ENCODE data around the gene RETREG2. TPM values are rescaled to one million over a fixed set of nuclear protein-coding genes. Genes with fewer than 3 reads are reported as not detected.

Gene RETREG2, protein sequence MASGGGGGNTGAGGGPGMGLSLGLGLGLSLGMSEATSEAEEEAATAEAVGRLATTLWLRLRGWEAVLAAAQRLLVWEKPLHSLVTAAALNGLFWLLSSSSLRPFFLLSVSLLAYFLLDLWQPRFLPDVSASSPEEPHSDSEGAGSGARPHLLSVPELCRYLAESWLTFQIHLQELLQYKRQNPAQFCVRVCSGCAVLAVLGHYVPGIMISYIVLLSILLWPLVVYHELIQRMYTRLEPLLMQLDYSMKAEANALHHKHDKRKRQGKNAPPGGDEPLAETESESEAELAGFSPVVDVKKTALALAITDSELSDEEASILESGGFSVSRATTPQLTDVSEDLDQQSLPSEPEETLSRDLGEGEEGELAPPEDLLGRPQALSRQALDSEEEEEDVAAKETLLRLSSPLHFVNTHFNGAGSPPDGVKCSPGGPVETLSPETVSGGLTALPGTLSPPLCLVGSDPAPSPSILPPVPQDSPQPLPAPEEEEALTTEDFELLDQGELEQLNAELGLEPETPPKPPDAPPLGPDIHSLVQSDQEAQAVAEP
- total RNA-seq (28.9 TPM), polyA plus RNA-seq (ENCODE audit: insufficient read depth in 1 of 8, insufficient read length in 8 of 8, low replicate concordance in 1 of 8) (10 to 100 TPM; 37.6 to 57.7 (median 47.0) TPM)
- long read RNA-seq, donor 1, full-length matches to known transcripts = 5 of 15 reads
- long read RNA-seq, donor 1, partial matches to known transcripts = 10 of 15 reads
- long read RNA-seq, donor 1, other reads (novel, unspliced or antisense) = 0 of 15 reads
- long read RNA-seq, donor 2 = 0 reads
- long read RNA-seq, donor 3, full-length matches to known transcripts = 4 of 46 reads
- long read RNA-seq, donor 3, partial matches to known transcripts = 42 of 46 reads
- long read RNA-seq, donor 3, other reads (novel, unspliced or antisense) = 0 of 46 reads
- long read RNA-seq, donor 4, full-length matches to known transcripts = 4 of 4 reads
- long read RNA-seq, donor 4, partial matches to known transcripts = 0 of 4 reads
- long read RNA-seq, donor 4, other reads (novel, unspliced or antisense) = 0 of 4 reads
- long read RNA-seq, donor 5, full-length matches to known transcripts = 19 of 19 reads
- long read RNA-seq, donor 5, partial matches to known transcripts = 0 of 19 reads
- long read RNA-seq, donor 5, other reads (novel, unspliced or antisense) = 0 of 19 reads
- long read RNA-seq, donor 6, full-length matches to known transcripts = 8 of 8 reads
- long read RNA-seq, donor 6, partial matches to known transcripts = 0 of 8 reads
- long read RNA-seq, donor 6, other reads (novel, unspliced or antisense) = 0 of 8 reads
- long read RNA-seq, donor 7, full-length matches to known transcripts = 9 of 16 reads
- long read RNA-seq, donor 7, partial matches to known transcripts = 7 of 16 reads
- long read RNA-seq, donor 7, other reads (novel, unspliced or antisense) = 0 of 16 reads
- long read RNA-seq, donor 8 = 0 reads
- long read RNA-seq, donor 9, full-length matches to known transcripts = 2 of 2 reads
- long read RNA-seq, donor 9, partial matches to known transcripts = 0 of 2 reads
- long read RNA-seq, donor 9, other reads (novel, unspliced or antisense) = 0 of 2 reads
- long read RNA-seq, donor 10, full-length matches to known transcripts = 1 of 1 reads
- long read RNA-seq, donor 10, partial matches to known transcripts = 0 of 1 reads
- long read RNA-seq, donor 10, other reads (novel, unspliced or antisense) = 0 of 1 reads
- long read RNA-seq, donor 11, full-length matches to known transcripts = 4 of 19 reads
- long read RNA-seq, donor 11, partial matches to known transcripts = 15 of 19 reads
- long read RNA-seq, donor 11, other reads (novel, unspliced or antisense) = 0 of 19 reads

DNA sequence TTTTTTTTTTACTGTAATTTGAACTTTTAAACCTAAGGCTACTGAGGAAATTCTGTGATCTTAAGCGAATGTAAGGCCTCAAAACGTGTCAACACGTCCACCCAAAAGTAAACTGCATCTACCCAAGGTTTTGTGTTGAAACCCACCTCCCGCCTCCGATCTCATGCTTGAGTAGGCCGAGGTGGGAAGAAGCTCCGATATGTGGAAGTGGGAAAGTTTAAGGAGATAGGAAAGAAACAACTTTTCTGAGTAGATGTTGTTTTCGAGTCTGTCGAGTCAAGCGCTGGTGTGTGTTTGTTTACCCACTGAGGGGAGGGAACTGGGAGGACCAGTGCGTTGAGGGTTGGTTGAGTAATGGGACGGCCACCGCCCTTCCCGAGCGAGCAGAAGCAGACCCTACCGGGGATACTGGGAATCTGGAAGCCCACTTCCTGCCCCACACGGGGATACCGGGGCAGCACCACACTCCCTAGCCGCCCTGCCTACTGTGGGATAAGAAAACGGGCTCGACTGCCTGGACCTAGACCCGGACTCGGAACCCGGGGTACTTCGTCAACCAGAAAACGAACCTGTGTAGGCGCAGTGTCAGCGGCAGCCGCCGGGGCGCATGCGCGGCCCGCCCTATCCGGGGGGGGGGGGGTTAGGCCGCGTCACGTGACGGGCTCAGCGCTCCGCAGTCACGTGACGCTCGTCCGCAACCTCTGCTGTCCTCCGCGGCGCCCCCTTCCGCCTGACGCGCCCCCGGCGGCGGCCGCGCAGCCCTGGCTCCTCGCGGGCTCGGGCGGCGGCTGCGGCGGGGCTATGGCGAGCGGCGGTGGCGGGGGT, at the start of gene RETREG2:
Gene RETREG2 (plus strand): TSS at position 724 of the 825 bp plus-strand sequence. CDS start 78 bp downstream, at position 802.
- Histone ChIP-seq H3K4me3 (ENCODE audit: low read length) (peak within 1 kb of the TSS; percentile 80), H3K27me3 (ENCODE audit: control insufficient read depth, insufficient read depth, low read length) (no peaks in the 10 kb centered on the region), H3K36me3 (ENCODE audit: control insufficient read depth, insufficient read depth, low read length) (peaks cover 58% of the 10 kb centered on the region), H3K9me3 (replicated peaks; ENCODE audit: control insufficient read depth, low read depth, low read length) (no peaks in the 10 kb centered on the region), H3K27ac (ENCODE audit: low read length) (peak within 1 kb of the TSS; percentile 99), H3K4me1 (ENCODE audit: control insufficient read depth, insufficient read depth, low read length) (peaks cover 18% of the 10 kb centered on the region)
- under 1% methylated on average over 58 of the region's 67 CpGs for WGBS (ENCODE audit: insufficient coverage)
- peak; percentile 95 for DNase-seq

DNA sequence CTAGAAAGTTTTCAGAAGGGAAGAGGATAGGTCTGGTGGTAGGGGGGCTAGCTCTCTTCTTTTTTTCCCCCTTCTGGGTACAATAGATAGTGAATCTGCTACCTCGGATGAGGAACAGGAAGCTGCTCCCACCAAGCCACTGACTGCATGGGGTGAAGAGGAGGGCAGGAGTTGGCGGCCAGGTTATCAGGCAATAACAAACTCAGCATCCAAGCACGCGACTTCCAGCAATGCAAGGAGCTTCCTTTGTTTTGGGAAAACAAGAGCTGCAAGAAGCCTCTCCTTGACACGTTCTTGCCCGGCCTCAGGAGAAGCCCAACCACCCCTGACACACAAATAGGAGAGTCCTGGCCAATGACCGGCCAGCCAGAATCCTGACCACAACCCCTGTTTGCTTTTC, 49.7 kb upstream of the RETREG2 start:
- 65% methylated on average over 5 of the region's 7 CpGs for WGBS (ENCODE audit: insufficient coverage)
- Histone ChIP-seq H3K9me3 (replicated peaks; ENCODE audit: control insufficient read depth, low read depth, low read length) (no peaks in the 10 kb centered on the region), H3K4me3 (ENCODE audit: low read length) (no peak overlapping the region), H3K27me3 (ENCODE audit: control insufficient read depth, insufficient read depth, low read length) (no peaks in the 10 kb centered on the region), H3K36me3 (ENCODE audit: control insufficient read depth, insufficient read depth, low read length) (no peaks in the 10 kb centered on the region), H3K27ac (ENCODE audit: low read length) (no peak overlapping the region), H3K4me1 (ENCODE audit: control insufficient read depth, insufficient read depth, low read length) (no peaks in the 10 kb centered on the region)
- DNase-seq = no peak

DNA sequence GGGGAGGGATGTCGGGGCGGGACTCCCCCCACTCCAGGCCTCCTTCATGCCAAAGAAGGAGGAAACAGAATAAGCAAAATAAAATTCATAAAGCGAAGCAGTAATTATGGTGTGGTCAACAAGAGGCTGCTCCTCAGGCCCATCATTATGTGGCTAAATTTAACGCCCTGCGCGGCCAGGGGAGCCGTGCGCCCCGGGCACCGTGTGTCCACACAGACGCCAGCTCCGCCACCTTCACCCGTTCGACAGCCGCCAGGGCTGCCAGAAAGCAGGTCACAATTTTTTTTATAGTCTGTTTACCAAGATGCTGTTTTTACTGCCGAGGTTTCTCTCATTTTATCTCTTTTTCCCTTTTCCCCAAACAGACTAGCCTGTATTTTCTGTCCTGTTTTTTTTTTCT, 48.5 kb upstream of the RETREG2 start:
- no peak overlapping the region for H3K27ac ChIP-seq (ENCODE audit: low read length)
- H3K36me3 ChIP-seq (ENCODE audit: control insufficient read depth, insufficient read depth, low read length) = no peaks in the 10 kb centered on the region
- H3K4me1 ChIP-seq (ENCODE audit: control insufficient read depth, insufficient read depth, low read length) = no peaks in the 10 kb centered on the region
- no peak for DNase-seq
- no peak overlapping the region for H3K4me3 ChIP-seq (ENCODE audit: low read length)
- 96% methylated on average over 9 of the region's 16 CpGs for WGBS (ENCODE audit: insufficient coverage)
- H3K27me3 ChIP-seq (ENCODE audit: control insufficient read depth, insufficient read depth, low read length) = no peaks in the 10 kb centered on the region
- H3K9me3 ChIP-seq (replicated peaks; ENCODE audit: control insufficient read depth, low read depth, low read length) = no peaks in the 10 kb centered on the region

DNA sequence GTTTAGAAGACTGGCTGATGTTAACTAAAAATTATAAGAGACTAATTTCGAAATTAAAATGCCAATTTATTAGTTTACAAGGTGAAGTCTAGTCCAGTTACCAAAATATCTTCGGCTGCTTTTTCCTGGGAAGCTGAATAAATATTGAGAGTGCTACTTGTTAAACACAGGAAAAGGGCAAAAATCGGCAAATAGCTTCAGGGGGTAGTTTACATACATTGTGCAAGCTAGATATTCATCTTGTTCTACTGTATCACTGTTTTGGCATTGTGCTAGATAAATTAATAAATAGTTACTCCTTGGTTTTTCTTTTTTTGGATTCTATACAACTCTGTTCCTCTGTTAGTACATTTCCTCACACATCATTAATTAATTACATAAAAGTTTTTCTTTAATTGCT, 46.7 kb upstream of the RETREG2 start:
- no peaks in the 10 kb centered on the region for H3K27me3 ChIP-seq (ENCODE audit: control insufficient read depth, insufficient read depth, low read length)
- 100% methylated on average over 1 of the region's 3 CpGs for WGBS (ENCODE audit: insufficient coverage)
- H3K36me3 ChIP-seq (ENCODE audit: control insufficient read depth, insufficient read depth, low read length) = no peaks in the 10 kb centered on the region
- DNase-seq = no peak
- no peak overlapping the region for H3K27ac ChIP-seq (ENCODE audit: low read length)
- H3K9me3 ChIP-seq (replicated peaks; ENCODE audit: control insufficient read depth, low read depth, low read length) = no peaks in the 10 kb centered on the region
- H3K4me3 ChIP-seq (ENCODE audit: low read length) = no peak overlapping the region
- no peaks in the 10 kb centered on the region for H3K4me1 ChIP-seq (ENCODE audit: control insufficient read depth, insufficient read depth, low read length)

DNA sequence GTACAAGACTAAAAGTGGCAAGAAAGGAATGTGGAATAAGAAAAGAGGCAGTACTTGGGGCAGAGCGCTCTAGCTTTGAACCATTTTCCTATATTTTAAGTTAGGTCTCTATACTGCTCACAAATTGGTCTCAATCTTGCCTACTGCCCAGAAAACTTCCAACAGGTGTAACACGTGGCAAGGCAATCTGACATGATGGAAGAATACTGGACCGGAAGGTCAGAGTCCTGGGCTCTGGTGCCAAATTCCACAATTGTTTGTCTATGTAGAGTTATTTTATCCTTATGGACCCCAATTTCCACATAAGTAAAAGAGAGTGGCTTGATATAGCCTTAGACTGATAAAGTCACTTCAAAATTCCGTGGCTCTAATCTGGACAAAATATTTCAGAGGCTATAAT, 46.3 kb upstream of the RETREG2 start:
- no peak overlapping the region for H3K27ac ChIP-seq (ENCODE audit: low read length)
- H3K4me1 ChIP-seq (ENCODE audit: control insufficient read depth, insufficient read depth, low read length) = no peaks in the 10 kb centered on the region
- WGBS (ENCODE audit: insufficient coverage) = no CpG with 5 or more reads among the region's 4 CpGs
- no peak overlapping the region for H3K4me3 ChIP-seq (ENCODE audit: low read length)
- no peaks in the 10 kb centered on the region for H3K9me3 ChIP-seq (replicated peaks; ENCODE audit: control insufficient read depth, low read depth, low read length)
- no peak for DNase-seq
- no peaks in the 10 kb centered on the region for H3K27me3 ChIP-seq (ENCODE audit: control insufficient read depth, insufficient read depth, low read length)
- H3K36me3 ChIP-seq (ENCODE audit: control insufficient read depth, insufficient read depth, low read length) = no peaks in the 10 kb centered on the region

DNA sequence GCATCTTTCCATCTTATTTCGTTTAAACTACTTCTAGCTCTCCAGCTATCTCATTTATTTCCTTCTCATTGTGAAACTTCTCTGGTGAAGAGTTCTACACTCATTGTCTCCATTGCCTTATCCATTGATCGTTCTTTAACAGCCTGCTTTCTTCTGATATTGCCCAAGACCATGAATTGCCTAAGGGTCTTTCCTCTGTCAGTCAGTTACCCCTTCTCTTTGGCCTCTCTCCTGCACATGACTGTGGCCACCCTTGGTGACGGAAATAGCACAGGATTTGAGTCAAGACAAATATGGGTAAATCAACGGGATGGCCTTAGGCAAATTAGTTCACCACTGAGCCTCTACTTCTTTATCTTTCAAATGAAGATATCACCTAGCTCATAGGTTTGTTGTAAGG, 44.1 kb upstream of the RETREG2 start:
- H3K4me3 ChIP-seq (ENCODE audit: low read length) = no peak overlapping the region
- WGBS (ENCODE audit: insufficient coverage) = 93% methylated on average over 3 of the region's 4 CpGs
- H3K27me3 ChIP-seq (ENCODE audit: control insufficient read depth, insufficient read depth, low read length) = no peaks in the 10 kb centered on the region
- no peak overlapping the region for H3K27ac ChIP-seq (ENCODE audit: low read length)
- H3K4me1 ChIP-seq (ENCODE audit: control insufficient read depth, insufficient read depth, low read length) = no peaks in the 10 kb centered on the region
- no peaks in the 10 kb centered on the region for H3K36me3 ChIP-seq (ENCODE audit: control insufficient read depth, insufficient read depth, low read length)
- no peak for DNase-seq
- H3K9me3 ChIP-seq (replicated peaks; ENCODE audit: control insufficient read depth, low read depth, low read length) = no peaks in the 10 kb centered on the region

DNA sequence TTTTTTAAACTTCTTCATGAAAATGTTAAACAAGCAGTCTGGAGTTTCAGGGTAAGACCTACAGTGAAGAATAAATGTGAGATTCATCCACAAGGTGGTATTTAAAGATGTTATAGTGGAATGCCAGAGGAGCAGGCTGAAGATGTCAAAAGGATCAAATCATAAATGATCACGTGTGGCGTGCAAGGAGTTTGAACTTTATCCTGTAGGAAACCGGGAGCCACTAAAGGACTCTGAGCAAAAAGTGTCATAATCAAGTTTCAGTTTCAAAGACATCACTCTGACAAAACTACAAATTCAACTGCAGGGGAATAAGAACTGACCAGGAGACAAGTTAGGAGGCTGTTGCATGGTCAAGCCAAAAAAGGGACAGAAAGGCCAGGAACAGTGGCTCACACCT, 37.4 kb upstream of the RETREG2 start:
- H3K27me3 ChIP-seq (ENCODE audit: control insufficient read depth, insufficient read depth, low read length) = no peaks in the 10 kb centered on the region
- no peak for DNase-seq

DNA sequence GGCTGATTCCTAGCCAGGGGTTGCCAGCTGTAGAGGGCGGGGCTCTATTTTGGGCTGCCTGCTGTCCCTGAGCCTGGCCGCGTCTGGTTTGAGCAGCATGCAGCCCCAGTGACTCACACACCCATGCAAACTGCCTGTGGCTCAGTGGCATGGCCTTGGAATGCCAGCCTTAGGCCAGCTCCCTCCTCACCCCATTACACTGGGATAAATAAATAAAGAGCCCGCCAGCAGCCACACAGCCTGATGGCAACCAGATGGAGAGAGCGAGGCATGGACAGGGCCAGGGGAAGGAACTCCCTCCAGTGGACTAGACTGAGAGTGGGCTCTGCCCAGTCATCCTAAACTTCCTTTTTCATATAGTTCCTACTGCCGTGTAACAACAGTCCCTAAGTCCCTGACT, 35.7 kb upstream of the RETREG2 start:
- no peak overlapping the region for H3K27ac ChIP-seq (ENCODE audit: low read length)
- 72% methylated on average over 4 of the region's 6 CpGs for WGBS (ENCODE audit: insufficient coverage)
- H3K27me3 ChIP-seq (ENCODE audit: control insufficient read depth, insufficient read depth, low read length) = no peaks in the 10 kb centered on the region
- no peak for DNase-seq
- no peaks in the 10 kb centered on the region for H3K9me3 ChIP-seq (replicated peaks; ENCODE audit: control insufficient read depth, low read depth, low read length)
- no peaks in the 10 kb centered on the region for H3K4me1 ChIP-seq (ENCODE audit: control insufficient read depth, insufficient read depth, low read length)
- H3K4me3 ChIP-seq (ENCODE audit: low read length) = no peak overlapping the region
- H3K36me3 ChIP-seq (ENCODE audit: control insufficient read depth, insufficient read depth, low read length) = peaks cover 40% of the 10 kb centered on the region

More for the DNA sequence above, 37.4 kb upstream of the RETREG2 start:
- Histone ChIP-seq H3K36me3 (ENCODE audit: control insufficient read depth, insufficient read depth, low read length) (peaks cover 24% of the 10 kb centered on the region), H3K27ac (ENCODE audit: low read length) (no peak overlapping the region), H3K4me1 (ENCODE audit: control insufficient read depth, insufficient read depth, low read length) (no peaks in the 10 kb centered on the region), H3K4me3 (ENCODE audit: low read length) (no peak overlapping the region), H3K9me3 (replicated peaks; ENCODE audit: control insufficient read depth, low read depth, low read length) (no peaks in the 10 kb centered on the region)
- 100% methylated on average over 2 of the region's 3 CpGs for WGBS (ENCODE audit: insufficient coverage)
